Osteoblast (primary cell): ENCODE results near the gene BANF1. TPM values are rescaled to one million over a fixed set of nuclear protein-coding genes. Genes with fewer than 3 reads are reported as not detected.

Source experiments
- DNase-seq: peaks from one replicate; pipeline ENCODE4 v3.0.0; 2011; ENCODE audit warnings: low spot score, mixed read lengths; ENCODE audit not compliant: insufficient read length; ENCODE audit errors: missing footprints
- H2AFZ ChIP-seq: 2 replicates; pipeline ENCODE4 v1.6.0; 2011; ENCODE audit warnings: mild to moderate bottlenecking, low read length
- H3K27ac ChIP-seq: 2 replicates; pipeline ENCODE4 v1.5.1; 2011; ENCODE audit warnings: mild to moderate bottlenecking, low read depth, low read length, moderate library complexity
- H3K27me3 ChIP-seq: 2 replicates; pipeline ENCODE4 v1.6.0; 2012; ENCODE audit warnings: mild to moderate bottlenecking, control low read depth, inconsistent platforms, low read length, moderate library complexity; ENCODE audit not compliant: insufficient read depth
- H3K36me3 ChIP-seq: 2 replicates; pipeline ENCODE4 v1.5.1; 2011; ENCODE audit warnings: mild to moderate bottlenecking, low read length, control low read depth, moderate library complexity; ENCODE audit not compliant: insufficient read depth
- H3K4me1 ChIP-seq: 2 replicates; pipeline ENCODE4 v1.5.1; 2011; ENCODE audit warnings: mild to moderate bottlenecking, low read length, control low read depth, moderate library complexity; ENCODE audit not compliant: insufficient read depth
- H3K4me2 ChIP-seq: 2 replicates; pipeline ENCODE4 v1.6.0; 2011; ENCODE audit warnings: mild to moderate bottlenecking, low read length; ENCODE audit not compliant: insufficient read depth
- H3K4me3 ChIP-seq: fragments of 200-600 bp; sonication (generic); 3 replicates; pipeline ENCODE4 v1.5.1; 2012; ENCODE audit warnings: mild to moderate bottlenecking, low read length, inconsistent platforms; ENCODE audit not compliant: insufficient read depth
- H3K79me2 ChIP-seq: 2 replicates; pipeline ENCODE4 v1.6.0; 2012; ENCODE audit warnings: mild to moderate bottlenecking, low read length, control low read depth, inconsistent platforms; ENCODE audit not compliant: insufficient read depth
- H3K9me3 ChIP-seq: 2 replicates; pipeline ENCODE4 v1.5.1; 2011; ENCODE audit warnings: low read depth, low read length, control low read depth
- H4K20me1 ChIP-seq: 2 replicates; pipeline ENCODE4 v1.6.0; 2012; ENCODE audit warnings: mild to moderate bottlenecking, low read length, control low read depth; ENCODE audit not compliant: insufficient read depth
- total RNA-seq: library from RNA; depleted of rRNA; stranded (reverse); fragments of >200 nt; gene quantifications from 2 replicates; pipeline ENCODE4 v1.2.3, GENCODE V29; 2012
- TF ChIP-seq, protein P1 (sequence below): IDR thresholded peaks from 2 replicates; pipeline ENCODE4 v1.5.1; 2011; ENCODE audit warnings: mild to moderate bottlenecking, low read depth, low read length, moderate library complexity; ENCODE audit errors: extremely low read depth

Gene BANF1
- total RNA-seq, 1 donor, result 14.5 TPM

DNA sequence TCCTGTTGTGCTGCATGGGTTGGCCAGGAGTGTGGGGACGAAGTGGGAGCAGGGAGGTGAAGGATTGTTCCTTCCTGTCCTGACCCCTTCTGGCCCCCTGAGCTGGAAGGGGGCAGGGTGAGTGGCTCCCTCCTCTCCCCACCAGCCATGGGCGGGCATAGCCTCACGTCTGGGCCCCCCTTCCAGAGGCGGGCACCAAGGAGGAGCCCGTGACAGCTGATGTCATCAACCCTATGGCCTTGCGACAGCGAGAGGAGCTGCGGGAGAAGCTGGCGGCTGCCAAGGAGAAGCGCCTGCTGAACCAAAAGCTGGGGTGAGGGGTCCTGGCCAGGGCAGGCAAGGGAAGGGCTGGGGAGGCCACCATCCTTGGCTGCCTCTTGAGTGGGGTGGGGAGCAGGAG lies 37.4 kb upstream of the BANF1 start:
- peaks cover 53% of the 10 kb centered on the region for H3K36me3 ChIP-seq
- no peak overlapping the region for H2AFZ ChIP-seq
- DNase-seq, result peak; percentile 3
- peaks cover 59% of the 10 kb centered on the region for H3K79me2 ChIP-seq
- H3K9me3 ChIP-seq, result no peaks in the 10 kb centered on the region
- no peak overlapping the region for H3K4me3 ChIP-seq
- H3K27me3 ChIP-seq, result no peaks in the 10 kb centered on the region
- H3K4me1 ChIP-seq, result peaks cover 16% of the 10 kb centered on the region
- TF ChIP-seq, protein P1, sequence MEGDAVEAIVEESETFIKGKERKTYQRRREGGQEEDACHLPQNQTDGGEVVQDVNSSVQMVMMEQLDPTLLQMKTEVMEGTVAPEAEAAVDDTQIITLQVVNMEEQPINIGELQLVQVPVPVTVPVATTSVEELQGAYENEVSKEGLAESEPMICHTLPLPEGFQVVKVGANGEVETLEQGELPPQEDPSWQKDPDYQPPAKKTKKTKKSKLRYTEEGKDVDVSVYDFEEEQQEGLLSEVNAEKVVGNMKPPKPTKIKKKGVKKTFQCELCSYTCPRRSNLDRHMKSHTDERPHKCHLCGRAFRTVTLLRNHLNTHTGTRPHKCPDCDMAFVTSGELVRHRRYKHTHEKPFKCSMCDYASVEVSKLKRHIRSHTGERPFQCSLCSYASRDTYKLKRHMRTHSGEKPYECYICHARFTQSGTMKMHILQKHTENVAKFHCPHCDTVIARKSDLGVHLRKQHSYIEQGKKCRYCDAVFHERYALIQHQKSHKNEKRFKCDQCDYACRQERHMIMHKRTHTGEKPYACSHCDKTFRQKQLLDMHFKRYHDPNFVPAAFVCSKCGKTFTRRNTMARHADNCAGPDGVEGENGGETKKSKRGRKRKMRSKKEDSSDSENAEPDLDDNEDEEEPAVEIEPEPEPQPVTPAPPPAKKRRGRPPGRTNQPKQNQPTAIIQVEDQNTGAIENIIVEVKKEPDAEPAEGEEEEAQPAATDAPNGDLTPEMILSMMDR, result no peak
- H4K20me1 ChIP-seq, result peaks cover 24% of the 10 kb centered on the region
- no peak overlapping the region for H3K27ac ChIP-seq
- no peak overlapping the region for H3K4me2 ChIP-seq

DNA sequence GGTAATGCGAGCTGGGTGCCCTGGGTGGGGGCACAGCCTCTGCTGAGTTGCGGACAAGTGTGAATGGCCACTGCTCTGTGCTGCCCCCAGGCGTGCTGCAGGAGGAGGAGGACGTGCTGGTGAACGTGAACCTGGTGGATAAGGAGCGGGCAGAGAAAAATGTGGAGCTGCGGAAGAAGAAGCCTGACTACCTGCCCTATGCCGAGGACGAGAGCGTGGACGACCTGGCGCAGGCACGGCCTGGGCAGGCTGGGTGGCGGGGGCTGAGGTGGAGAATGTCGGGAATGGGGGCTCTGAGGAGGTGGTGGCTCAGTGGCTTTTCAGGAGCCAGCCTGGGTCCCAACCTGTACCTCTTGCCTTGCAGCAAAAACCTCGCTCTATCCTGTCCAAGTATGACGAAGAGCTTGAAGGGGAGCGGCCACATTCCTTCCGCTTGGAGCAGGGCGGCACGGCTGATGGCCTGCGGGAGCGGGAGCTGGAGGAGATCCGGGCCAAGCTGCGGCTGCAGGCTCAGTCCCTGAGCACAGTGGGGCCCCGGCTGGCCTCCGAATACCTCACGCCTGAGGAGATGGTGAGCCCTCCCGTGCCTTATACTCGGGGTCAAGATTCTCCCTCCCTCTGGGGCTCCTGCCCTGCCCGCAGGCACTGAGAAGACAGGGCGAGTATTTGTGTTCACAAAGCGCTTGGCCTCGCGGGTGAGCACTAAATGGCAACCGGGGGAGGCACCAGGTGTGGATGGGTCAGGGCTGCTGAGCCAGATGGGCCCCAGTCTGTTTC lies 36.1 kb upstream of the BANF1 start:
- H3K36me3 ChIP-seq, result peaks cover 60% of the 10 kb centered on the region
- no peaks in the 10 kb centered on the region for H3K27me3 ChIP-seq
- H3K79me2 ChIP-seq, result peaks cover 63% of the 10 kb centered on the region
- H2AFZ ChIP-seq, result no peak overlapping the region
- H3K27ac ChIP-seq, result no peak overlapping the region
- TF ChIP-seq, protein P1, result no peak
- H3K4me2 ChIP-seq, result no peak overlapping the region
- peaks cover 16% of the 10 kb centered on the region for H3K4me1 ChIP-seq
- no peak overlapping the region for H3K4me3 ChIP-seq
- H3K9me3 ChIP-seq, result no peaks in the 10 kb centered on the region
- peaks cover 24% of the 10 kb centered on the region for H4K20me1 ChIP-seq
- DNase-seq, result peak; percentile 50

DNA sequence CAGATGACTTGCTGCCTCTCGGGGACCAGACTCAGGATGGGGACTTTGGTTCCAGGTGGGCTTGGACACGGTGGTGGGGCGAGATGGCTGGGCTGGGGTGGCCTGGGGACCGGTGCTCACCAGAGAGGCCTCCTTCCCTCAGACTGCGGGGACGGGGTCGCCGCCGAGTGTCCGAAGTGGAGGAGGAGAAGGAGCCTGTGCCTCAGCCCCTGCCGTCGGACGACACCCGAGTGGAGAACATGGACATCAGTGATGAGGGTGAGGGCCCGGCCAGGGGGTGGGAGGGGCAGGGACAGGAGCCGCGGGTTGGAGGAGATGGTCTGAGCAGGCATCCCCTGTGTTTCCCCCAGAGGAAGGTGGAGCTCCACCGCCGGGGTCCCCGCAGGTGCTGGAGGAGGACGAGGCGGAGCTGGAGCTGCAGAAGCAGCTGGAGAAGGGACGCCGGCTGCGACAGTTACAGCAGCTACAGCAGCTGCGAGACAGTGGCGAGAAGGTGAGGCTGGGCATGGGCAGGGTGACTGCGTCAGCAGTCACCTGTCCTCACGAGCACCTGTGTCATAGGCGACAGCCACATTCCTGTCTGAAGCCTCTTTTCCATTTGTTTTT lies 34.9 kb upstream of the BANF1 start:
- peaks cover 14% of the 10 kb centered on the region for H3K4me1 ChIP-seq
- H2AFZ ChIP-seq, result no peak overlapping the region
- peaks cover 23% of the 10 kb centered on the region for H4K20me1 ChIP-seq
- no peaks in the 10 kb centered on the region for H3K27me3 ChIP-seq
- H3K27ac ChIP-seq, result no peak overlapping the region
- H3K9me3 ChIP-seq, result no peaks in the 10 kb centered on the region
- no peak overlapping the region for H3K4me3 ChIP-seq
- H3K79me2 ChIP-seq, result peaks cover 52% of the 10 kb centered on the region
- H3K36me3 ChIP-seq, result peaks cover 67% of the 10 kb centered on the region
- H3K4me2 ChIP-seq, result no peak overlapping the region
- peak; percentile 46 for DNase-seq
- TF ChIP-seq, protein P1, result no peak
